NCI-H226 (cell line): ENCODE measurements around the gene TAL2.
"Not testable (repeated sequence)": the region's sequence is repeated elsewhere in the genome, so short reads cannot be mapped to it uniquely, and the experiment has no call there.

ENCODE experiments used
- DNase-seq: peaks from one replicate; pipeline ENCODE4 v3.0.0-alpha.2; 2015

Gene TAL2

GRCh38 chr9:105676351-105676923, 14.2 kb downstream of the TAL2 start:
- no peak for DNase-seq

DNA sequence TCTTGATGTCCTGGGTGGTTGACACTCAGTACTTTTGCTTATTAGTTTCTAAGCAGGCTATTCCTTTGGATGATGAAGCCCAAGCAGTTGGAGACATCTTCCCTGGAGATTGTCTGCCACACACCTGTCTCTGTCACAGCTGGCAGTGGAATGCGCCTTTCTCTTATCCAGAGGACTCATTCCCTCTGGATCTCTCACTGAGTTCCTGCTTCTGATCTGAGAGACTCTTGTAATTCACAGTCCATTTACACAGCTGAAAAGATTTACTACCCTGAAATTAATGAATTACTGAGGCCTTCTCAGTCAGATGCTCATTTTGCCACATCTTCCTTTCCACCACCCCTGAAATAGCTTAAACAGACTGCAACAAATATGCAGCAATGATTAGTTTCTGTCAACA, 15.9 kb downstream of the TAL2 start:
- DNase-seq: no peak

- DNase-seq: no peak
Measured at GRCh38 chr9:105678781-105679180, 16.5 kb downstream of the TAL2 start.

DNA sequence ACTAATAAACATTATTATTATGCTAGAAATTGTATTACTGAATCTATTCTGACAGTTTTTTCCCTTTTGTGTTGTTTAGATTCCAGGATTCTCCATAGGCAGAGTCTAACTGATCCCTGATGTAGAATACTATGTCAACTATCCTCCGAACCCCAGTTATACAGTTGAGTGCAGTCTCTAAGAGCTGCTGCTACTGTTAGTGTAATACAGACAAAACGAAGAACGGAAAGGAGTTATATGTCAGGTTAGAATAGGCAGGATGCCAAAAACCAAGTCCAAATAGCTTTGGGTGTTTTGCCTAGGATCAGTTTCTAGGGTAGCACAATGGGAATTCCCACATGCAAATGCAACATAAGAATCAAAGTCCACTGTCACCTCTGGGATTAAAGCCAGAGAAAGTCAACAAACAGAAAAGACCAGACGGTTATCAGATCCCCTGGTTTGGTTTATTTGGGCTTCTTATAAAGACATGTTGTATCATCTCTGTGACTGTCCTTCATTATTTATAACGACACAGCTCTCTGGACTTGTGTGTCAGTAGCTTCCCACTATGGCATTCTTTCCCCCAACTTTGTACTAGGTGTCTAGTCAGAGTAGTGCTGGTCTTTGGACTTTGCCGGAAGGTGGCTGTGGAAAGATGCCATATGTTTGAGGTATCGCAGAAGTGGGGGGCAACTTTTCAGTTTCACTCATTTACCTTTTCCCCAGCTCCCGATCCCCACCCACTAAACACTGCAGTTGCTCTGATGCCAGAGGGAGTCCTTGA, 17.2 kb downstream of the TAL2 start:
- DNase-seq: no peak

- no peak for DNase-seq
Measured at GRCh38 chr9:105681313-105681712, 19.1 kb downstream of the TAL2 start.

- DNase-seq: peak; percentile 68
Measured at GRCh38 chr9:105681724-105682123, 19.5 kb downstream of the TAL2 start.

DNA sequence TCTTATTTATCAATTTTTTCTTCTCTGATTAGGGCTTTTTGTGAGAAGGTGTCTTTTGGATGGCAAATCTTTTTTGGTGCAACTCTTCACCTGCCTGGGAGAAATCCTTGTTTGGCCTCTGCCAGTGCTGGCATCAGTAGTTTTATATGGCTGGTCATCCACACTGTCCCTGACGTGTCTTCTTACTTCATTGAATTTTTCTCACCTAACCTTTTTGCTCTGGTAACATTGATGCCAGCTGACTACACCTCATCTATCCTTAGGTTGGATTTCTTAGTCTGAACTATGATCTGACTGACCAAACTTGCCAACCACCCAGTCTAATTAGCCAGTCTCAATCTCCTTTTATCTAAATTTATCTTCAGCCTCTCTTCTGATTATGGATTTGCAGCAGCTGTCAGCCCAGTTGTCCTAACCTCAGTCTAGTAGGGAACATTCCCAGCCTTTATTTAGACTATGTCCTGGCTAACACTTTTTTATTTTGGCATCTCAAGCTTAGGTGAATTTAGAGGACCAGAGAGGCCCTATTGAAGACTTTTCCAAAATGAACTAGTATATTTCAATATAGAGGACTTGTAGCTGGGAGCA, 21.5 kb downstream of the TAL2 start:
- no peak for DNase-seq

DNA sequence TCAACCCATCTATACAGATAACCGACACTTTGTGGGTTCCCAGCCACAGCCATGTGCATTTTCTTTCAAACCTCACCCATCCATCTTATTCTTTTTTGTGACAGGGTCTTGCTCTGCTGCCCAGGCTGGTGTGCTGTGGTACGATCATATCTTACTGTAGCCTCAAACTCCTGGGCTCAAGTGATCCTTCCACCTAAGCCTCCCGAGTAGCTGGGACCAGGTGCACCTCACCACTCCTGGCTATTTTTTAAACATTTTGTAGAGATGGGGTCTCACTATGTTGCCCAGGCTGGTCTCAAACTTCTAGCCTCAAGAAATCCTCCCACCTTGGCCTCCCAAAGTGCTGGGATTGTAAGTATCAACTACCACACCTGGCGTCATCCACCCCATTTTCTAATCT, 24.7 kb downstream of the TAL2 start:
- DNase-seq: no peak

GRCh38 chr9:105690742-105691141, 28.5 kb downstream of the TAL2 start:
- DNase-seq: no peak

GRCh38 chr9:105693435-105694189, 31.4 kb downstream of the TAL2 start:
- no peak for DNase-seq

DNA sequence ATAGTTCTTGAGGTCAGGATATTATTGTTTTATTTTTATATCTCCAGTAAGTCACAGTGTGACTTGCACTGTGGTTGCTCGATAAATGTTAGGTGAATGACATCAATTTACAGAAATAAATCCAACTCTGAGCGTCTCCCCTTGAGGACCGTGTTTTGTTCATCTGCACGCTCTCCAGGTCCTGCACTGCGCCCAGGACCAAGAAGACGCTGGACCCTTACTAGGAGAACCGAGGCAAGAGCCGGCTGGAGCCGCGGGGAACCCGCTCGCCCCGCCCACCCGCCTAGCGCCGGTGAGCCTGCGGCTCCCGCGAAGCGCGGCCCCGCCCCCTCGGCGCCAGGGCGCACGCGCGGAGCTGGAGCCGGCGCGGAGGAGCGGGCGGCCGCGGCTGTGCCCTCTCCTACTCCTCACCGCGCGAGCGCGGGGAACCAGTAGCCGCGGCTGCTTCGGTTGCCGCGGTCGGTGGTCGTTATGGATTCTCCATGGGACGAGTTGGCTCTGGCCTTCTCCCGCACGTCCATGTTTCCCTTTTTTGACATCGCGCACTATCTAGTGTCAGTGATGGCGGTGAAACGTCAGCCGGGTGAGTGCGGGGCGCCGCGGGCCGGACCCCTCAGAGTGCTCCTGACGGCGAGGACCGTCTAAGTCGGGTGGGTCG, 32.1 kb downstream of the TAL2 start, which contains the start of gene TMEM38B:
TMEM38B (plus strand) TSS at position 352 of the 658 bp plus-strand sequence; CDS start at position 472, 120 bp downstream.
- peak; percentile 65 for DNase-seq

- DNase-seq: peak; percentile 10
Measured at GRCh38 chr9:105694848-105695581, 32.8 kb downstream of the TAL2 start.

GRCh38 chr9:105696219-105696793, 34.0 kb downstream of the TAL2 start:
- no peak for DNase-seq

GRCh38 chr9:105697871-105698270, 35.6 kb downstream of the TAL2 start:
- no peak for DNase-seq

- no peak for DNase-seq
Measured at GRCh38 chr9:105698348-105698870, 36.2 kb downstream of the TAL2 start.

GRCh38 chr9:105700668-105701067, 38.4 kb downstream of the TAL2 start:
- DNase-seq: no peak

- DNase-seq: no peak
Measured at GRCh38 chr9:105701145-105701544, 38.9 kb downstream of the TAL2 start.

DNA sequence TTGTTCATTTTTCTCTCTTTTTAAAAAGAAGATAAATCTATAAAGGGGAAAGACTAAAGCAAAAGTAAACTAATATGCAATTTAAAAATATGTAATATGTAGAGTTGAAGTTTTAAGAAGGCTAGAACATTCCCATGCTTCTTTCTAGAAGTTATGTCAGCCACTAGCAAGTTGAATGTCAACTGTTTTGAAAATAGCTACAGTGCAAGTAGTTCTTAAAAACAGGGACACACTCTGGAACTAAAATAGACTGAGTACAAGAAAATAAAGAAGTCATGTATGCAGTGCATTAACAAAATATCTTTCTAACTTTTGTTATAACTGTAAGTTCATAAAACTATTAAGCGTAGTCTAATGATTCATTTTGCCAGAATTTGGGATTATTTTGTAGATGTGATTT, 40.0 kb downstream of the TAL2 start:
- no peak for DNase-seq

DNA sequence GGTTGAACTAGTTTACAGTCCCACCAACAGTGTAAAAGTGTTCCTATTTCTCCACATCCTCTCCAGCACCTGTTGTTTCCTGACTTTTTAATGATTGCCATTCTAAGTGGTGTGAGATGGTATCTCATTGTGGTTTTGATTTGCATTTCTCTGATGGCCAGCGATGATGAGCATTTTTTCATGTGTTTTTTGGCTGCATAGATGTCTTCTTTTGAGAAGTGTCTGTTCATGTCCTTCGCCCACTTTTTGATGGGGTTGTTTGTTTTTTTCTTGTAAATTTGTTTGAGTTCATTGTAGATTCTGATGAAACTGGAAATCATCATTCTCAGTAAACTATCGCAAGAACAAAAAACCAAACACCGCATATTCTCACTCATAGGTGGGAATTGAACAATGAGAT, 41.4 kb downstream of the TAL2 start:
- DNase-seq: not testable (repeated sequence)

- DNase-seq: no peak
Measured at GRCh38 chr9:105706156-105706555, 43.9 kb downstream of the TAL2 start.

- DNase-seq: no peak
Measured at GRCh38 chr9:105708405-105708804, 46.1 kb downstream of the TAL2 start.

DNA sequence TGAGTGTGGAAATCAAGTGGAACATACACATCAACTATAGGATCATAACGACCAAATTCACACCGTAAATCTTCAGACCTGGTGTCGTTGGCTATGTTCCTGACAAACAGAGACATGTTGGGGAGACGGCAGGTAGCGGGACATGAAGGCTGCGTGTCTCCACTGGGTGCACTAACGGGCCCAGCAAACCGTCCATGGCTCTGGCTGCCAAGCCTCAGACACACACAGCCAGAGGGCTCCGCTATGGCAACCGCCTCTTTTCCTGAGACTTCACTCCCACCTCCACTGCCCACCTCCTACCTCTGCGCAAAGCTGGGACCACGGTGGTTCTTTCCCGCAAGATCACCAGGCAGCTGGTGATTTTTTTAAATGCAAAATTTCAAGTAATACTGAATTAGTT, 48.4 kb downstream of the TAL2 start:
- DNase-seq: no peak
